Kidney glomerular epithelial cell (primary cell): ENCODE results near the gene DHPS.
"Not testable (repeated sequence)": the region's sequence is repeated elsewhere in the genome, so short reads cannot be mapped to it uniquely, and the experiment has no call there.

Experiments used
- DNase-seq: peaks from one replicate; lab custom pipeline; 2025; lab: John Stamatoyannopoulos, UW

DHPS gene

GRCh38 chr19:12681074-12681987, at the start of gene DHPS:
DHPS (minus strand) TSS chr19:12681880; CDS start chr19:12681766, 114 bp downstream.
- peak; percentile 96 for DNase-seq

GRCh38 chr19:12731337-12731736, 49.7 kb upstream of the DHPS start:
- no peak for DNase-seq

GRCh38 chr19:12730064-12730463, 48.4 kb upstream of the DHPS start:
- no peak for DNase-seq

GRCh38 chr19:12727745-12728433, 46.2 kb upstream of the DHPS start:
- no peak for DNase-seq

- no peak for DNase-seq
Observed at GRCh38 chr19:12726988-12727316, 45.3 kb upstream of the DHPS start.

- DNase-seq, result not testable (repeated sequence)
Observed at GRCh38 chr19:12725612-12726011, 43.9 kb upstream of the DHPS start.

GRCh38 chr19:12723641-12724426, 42.2 kb upstream of the DHPS start, which contains the start of gene TNPO2:
TNPO2 (minus strand) TSS chr19:12723932; CDS start chr19:12720977, 2,955 bp downstream.
- DNase-seq, result peak; percentile 50

GRCh38 chr19:12723381-12723640, 41.6 kb upstream of the DHPS start:
- DNase-seq, result no peak

GRCh38 chr19:12722566-12723380, 41.1 kb upstream of the DHPS start:
- peak; percentile 90 for DNase-seq

GRCh38 chr19:12721656-12722565, 40.2 kb upstream of the DHPS start:
- DNase-seq, result no peak

- DNase-seq, result no peak
Observed at GRCh38 chr19:12720851-12721655, 39.4 kb upstream of the DHPS start.

- no peak for DNase-seq
Observed at GRCh38 chr19:12720296-12720695, 38.6 kb upstream of the DHPS start.

GRCh38 chr19:12715929-12716328, 34.2 kb upstream of the DHPS start:
- no peak for DNase-seq

- DNase-seq, result no peak
Observed at GRCh38 chr19:12715102-12715501, 33.4 kb upstream of the DHPS start.

GRCh38 chr19:12713304-12713703, 31.6 kb upstream of the DHPS start:
- not testable (repeated sequence) for DNase-seq

GRCh38 chr19:12712077-12712476, 30.4 kb upstream of the DHPS start:
- DNase-seq, result not testable (repeated sequence)

GRCh38 chr19:12711187-12711586, 29.5 kb upstream of the DHPS start:
- no peak for DNase-seq

GRCh38 chr19:12708641-12709040, 27.0 kb upstream of the DHPS start:
- no peak for DNase-seq

GRCh38 chr19:12706332-12706718, 24.6 kb upstream of the DHPS start:
- no peak for DNase-seq
